ENCODE measurements around the gene PLD3.
"Not testable (repeated sequence)": the region's sequence is repeated elsewhere in the genome, so short reads cannot be mapped to it uniquely, and the experiment has no call there.

DNA sequence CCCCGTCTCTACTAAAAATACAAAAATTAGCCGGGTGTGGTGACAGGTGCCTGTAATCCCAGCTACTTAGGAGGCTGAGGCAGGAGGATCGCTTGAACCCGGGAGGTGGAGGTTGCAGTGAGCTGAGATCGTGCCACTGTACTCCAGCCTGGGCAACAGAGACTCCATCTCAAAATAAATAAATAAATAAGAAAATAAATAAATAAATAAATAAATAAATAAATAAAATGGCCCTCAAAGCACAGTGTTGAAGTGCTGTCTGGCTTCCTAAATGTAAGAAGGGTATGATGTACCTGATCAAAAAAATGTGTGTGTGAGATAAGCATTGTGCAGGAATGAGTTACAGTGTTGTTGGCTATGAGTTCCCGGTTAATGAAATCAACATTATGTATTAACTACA is 15.4 kb upstream of the PLD3 start:
- TF ChIP-seq, protein P1, sequence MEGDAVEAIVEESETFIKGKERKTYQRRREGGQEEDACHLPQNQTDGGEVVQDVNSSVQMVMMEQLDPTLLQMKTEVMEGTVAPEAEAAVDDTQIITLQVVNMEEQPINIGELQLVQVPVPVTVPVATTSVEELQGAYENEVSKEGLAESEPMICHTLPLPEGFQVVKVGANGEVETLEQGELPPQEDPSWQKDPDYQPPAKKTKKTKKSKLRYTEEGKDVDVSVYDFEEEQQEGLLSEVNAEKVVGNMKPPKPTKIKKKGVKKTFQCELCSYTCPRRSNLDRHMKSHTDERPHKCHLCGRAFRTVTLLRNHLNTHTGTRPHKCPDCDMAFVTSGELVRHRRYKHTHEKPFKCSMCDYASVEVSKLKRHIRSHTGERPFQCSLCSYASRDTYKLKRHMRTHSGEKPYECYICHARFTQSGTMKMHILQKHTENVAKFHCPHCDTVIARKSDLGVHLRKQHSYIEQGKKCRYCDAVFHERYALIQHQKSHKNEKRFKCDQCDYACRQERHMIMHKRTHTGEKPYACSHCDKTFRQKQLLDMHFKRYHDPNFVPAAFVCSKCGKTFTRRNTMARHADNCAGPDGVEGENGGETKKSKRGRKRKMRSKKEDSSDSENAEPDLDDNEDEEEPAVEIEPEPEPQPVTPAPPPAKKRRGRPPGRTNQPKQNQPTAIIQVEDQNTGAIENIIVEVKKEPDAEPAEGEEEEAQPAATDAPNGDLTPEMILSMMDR (IDR thresholded peaks at IDR 0.05): not testable (repeated sequence)
- TF ChIP-seq POLR2A (IDR thresholded peaks at IDR 0.05): not testable (repeated sequence)

All from uterus (tissue), 2 donors.